Heart left ventricle (tissue), 13 donors: ENCODE results near the gene NXPH4.

Source experiments
- CTCF ChIP-seq, 12 donors: fragments of 200-600 bp; sonication (generic) in 4 of 12; IDR thresholded peaks; one replicate each; pipeline versions ENCODE4 v1.5.0 to v1.8.0; 2018 to 2022; ENCODE audit warnings: antibody characterized with exemption in 12 of 12, mild to moderate bottlenecking in 5 of 12
- POLR2A ChIP-seq, 2 donors: fragments of 450-650 bp; IDR thresholded peaks; one replicate each; pipeline ENCODE4 v1.6.1; 2017; ENCODE audit warnings: antibody characterized with exemption in 2 of 2, mild to moderate bottlenecking in 2 of 2, moderate library complexity in 2 of 2
- donor health status: ischemic (EF 13 %, LVEDD 7.1; RV severe dilation, severe dysfunction).
- donor health status: DM: no; HTN: yes; CAD: no.
- donor health status: DM: no; HTN: no; CAD: no.
- donor health status: ischemic (EF 25% LVEDD 6.9; RV normal size, moderate dysfunction).
- donor health status: ischemic (EF 25% LVEDD 5.7; RV mildly dilated, moderate dysfunction).
- donor health status: ischemic (EF 35%, LVEDD 5.7; RV mildly dilated, moderate dysfunction).
- donor health status: nonischemic (EF 11% LVEDD 7.7; RV severe dilation, severe dysfunction).
- donor health status: DM: yes; HTN: yes; CAD: no.
- donor health status: PGD.
- donor health status: ischemic (EF 29% LVEDD 5.4; RV normal size, mild dysfunction).
- donor health status: nonischemic (EF 23%, LVEDD 6.1; RV moderate dilation, normal function).

- TF ChIP-seq CTCF (IDR thresholded peaks at IDR 0.05): no peak
- no peak for TF ChIP-seq POLR2A (IDR thresholded peaks at IDR 0.05)
Observed at GRCh38 chr12:57260366-57260765, 43.8 kb downstream of the NXPH4 start.
